AG09309 (cell line): ENCODE measurements around the gene SMIM21.

Experiments used
- DNase-seq: peaks from one replicate; pipeline ENCODE4 v3.0.0-alpha.2; 2010; ENCODE audit warnings: low read depth
- H3K4me3 ChIP-seq: 2 replicates; pipeline ENCODE4 v1.5.1; 2011; ENCODE audit warnings: mild to moderate bottlenecking, low read depth, low read length, moderate library complexity; ENCODE audit not compliant: control insufficient read depth
- TF ChIP-seq, protein P1 (sequence below): IDR thresholded peaks from 2 replicates; pipeline ENCODE4 v1.5.1; 2011; ENCODE audit warnings: mild to moderate bottlenecking, low read depth, low read length, inconsistent platforms; ENCODE audit not compliant: insufficient read depth, control insufficient read depth; ENCODE audit errors: missing control alignments

SMIM21 gene

DNA sequence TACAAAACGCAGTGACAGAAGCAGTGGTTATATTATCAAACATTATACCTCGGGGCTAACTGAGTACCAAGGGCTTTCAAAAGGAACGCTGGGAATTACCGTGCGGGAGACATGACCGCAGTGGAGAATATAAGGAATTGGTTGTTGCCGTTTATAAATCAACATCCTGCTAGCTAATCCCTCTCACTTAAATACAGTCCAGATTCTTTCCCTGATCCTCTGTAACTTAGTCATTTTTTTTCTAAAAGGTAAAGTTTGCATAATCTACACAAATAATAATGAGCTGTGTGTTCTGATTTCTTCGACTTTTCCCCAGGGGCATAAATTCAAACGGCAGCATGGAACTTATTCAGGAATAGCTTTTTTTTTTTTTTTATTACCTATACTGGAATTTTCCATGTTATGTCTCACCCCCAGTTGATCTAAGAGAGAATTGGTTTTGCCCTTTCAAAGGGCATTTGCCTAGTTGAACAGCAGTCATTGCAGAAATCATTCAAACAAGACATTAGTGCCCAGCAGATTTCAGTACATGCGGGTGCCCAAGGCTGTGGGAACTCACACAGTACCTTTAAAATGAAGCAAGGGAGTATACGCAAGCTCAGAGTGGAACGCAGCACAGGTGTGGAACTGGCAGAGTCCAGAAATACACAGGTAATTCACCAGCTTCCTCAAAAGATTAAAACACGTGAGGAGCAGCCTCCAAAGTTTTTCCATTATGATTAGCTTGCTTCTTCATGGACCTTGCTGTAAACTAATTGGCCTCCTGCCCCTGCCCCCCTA lies 63.9 kb downstream of the SMIM21 start:
- DNase-seq = no peak
- no peak overlapping the region for H3K4me3 ChIP-seq
- TF ChIP-seq, protein P1, sequence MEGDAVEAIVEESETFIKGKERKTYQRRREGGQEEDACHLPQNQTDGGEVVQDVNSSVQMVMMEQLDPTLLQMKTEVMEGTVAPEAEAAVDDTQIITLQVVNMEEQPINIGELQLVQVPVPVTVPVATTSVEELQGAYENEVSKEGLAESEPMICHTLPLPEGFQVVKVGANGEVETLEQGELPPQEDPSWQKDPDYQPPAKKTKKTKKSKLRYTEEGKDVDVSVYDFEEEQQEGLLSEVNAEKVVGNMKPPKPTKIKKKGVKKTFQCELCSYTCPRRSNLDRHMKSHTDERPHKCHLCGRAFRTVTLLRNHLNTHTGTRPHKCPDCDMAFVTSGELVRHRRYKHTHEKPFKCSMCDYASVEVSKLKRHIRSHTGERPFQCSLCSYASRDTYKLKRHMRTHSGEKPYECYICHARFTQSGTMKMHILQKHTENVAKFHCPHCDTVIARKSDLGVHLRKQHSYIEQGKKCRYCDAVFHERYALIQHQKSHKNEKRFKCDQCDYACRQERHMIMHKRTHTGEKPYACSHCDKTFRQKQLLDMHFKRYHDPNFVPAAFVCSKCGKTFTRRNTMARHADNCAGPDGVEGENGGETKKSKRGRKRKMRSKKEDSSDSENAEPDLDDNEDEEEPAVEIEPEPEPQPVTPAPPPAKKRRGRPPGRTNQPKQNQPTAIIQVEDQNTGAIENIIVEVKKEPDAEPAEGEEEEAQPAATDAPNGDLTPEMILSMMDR = no peak

DNA sequence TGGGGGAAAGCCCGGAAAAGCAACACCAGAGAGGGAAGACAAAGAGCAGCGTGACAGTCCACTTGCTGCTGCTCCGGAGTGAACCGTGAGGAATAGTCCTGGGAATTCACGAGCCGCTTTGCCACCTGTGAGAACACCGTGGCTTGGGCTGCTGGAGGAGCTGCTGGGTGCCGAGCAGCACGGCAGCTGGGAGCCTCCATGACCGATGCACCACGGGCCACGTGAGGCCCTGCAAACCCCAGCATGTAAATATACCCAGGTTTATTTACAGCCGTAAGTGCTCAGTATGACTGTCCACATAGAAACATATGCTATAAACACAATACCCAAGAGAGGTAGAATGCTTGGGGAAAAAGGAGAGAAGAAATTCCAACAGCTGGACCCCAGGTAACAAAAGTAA lies 65.1 kb downstream of the SMIM21 start:
- DNase-seq = no peak
- TF ChIP-seq, protein P1 = no peak
- H3K4me3 ChIP-seq = no peak overlapping the region

DNA sequence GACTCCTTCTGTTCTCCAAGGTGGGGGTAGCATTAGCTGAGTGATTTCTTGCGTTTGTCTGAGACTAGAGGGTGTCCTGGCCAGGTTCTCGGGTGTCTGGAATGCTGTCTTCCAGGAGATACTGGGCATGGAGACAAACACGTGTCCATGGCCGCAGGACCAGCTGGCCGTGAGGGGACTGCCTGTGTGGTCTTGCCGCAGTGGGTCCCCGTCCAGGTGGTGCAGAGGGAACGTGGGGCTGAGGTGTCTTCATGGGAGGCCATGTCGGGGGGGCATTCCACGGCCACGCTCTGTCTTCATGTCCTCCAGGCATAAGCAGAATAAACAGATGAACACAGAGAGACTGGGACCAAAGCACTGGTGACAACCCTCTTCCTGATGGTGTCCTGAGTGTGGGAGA lies 66.6 kb downstream of the SMIM21 start:
- TF ChIP-seq, protein P1 = no peak
- H3K4me3 ChIP-seq = no peak overlapping the region
- DNase-seq = no peak

DNA sequence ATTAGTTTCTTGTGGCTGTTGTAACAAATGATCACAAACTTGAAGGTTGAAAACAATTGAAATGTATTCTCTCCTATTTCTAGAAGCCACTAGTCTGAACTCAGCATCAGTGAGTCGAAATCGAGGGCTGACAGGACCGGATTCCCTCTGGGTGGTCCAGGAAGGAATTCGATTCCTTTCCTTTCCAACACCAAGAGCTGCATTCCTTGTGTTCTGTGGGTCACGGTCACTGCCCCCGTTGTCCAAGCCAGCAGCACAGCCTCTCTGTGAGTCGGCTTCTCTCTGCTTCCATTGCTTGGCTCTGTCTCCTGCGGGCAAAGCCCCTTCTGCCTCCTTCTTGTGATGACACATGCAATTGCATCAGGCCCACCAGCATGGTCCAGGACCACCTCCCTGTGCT lies 67.3 kb downstream of the SMIM21 start:
- DNase-seq = no peak
- TF ChIP-seq, protein P1 = no peak
- H3K4me3 ChIP-seq = no peak overlapping the region
